GM18861 (cell line): ENCODE results near the gene MSI2.

Experiments used
- ATAC-seq: cut with Tn5 transposase; IDR thresholded peaks from one replicate; pipeline ENCODE4 v1.9.1; 2021; ENCODE audit not compliant: unreplicated experiment

The MSI2 gene

GRCh38 chr17:57406981-57407286 is 150.6 kb downstream of the MSI2 start:
- ATAC-seq = no peak

GRCh38 chr17:57407287-57408070 is 151.2 kb downstream of the MSI2 start:
- no peak for ATAC-seq

- ATAC-seq = peak; percentile 70
Observed at GRCh38 chr17:57408071-57408811, 151.9 kb downstream of the MSI2 start.

- no peak for ATAC-seq
Observed at GRCh38 chr17:57410169-57410568, 153.8 kb downstream of the MSI2 start.

GRCh38 chr17:57412520-57413096 is 156.3 kb downstream of the MSI2 start:
- no peak for ATAC-seq

GRCh38 chr17:57413848-57414651 is 157.7 kb downstream of the MSI2 start:
- no peak for ATAC-seq

GRCh38 chr17:57415751-57416207 is 159.5 kb downstream of the MSI2 start:
- no peak for ATAC-seq

- ATAC-seq = no peak
Observed at GRCh38 chr17:57416369-57416768, 160.0 kb downstream of the MSI2 start.

GRCh38 chr17:57417956-57418355 is 161.6 kb downstream of the MSI2 start:
- ATAC-seq = no peak

- ATAC-seq = no peak
Observed at GRCh38 chr17:57418463-57419246, 162.3 kb downstream of the MSI2 start.

GRCh38 chr17:57419940-57420550 is 163.7 kb downstream of the MSI2 start:
- ATAC-seq = no peak

GRCh38 chr17:57420734-57421717 is 164.7 kb downstream of the MSI2 start:
- ATAC-seq = no peak

GRCh38 chr17:57422574-57423164 is 166.3 kb downstream of the MSI2 start:
- peak; percentile 88 for ATAC-seq

GRCh38 chr17:57423541-57423940 is 167.2 kb downstream of the MSI2 start:
- no peak for ATAC-seq

GRCh38 chr17:57424273-57424672 is 167.9 kb downstream of the MSI2 start:
- no peak for ATAC-seq

GRCh38 chr17:57424777-57425188 is 168.5 kb downstream of the MSI2 start:
- no peak for ATAC-seq

GRCh38 chr17:57425431-57425830 is 169.1 kb downstream of the MSI2 start:
- no peak for ATAC-seq
